Fibroblast of pulmonary artery (primary cell): ENCODE results near the gene CEP70.
"Not testable (repeated sequence)": the region's sequence is repeated elsewhere in the genome, so short reads cannot be mapped to it uniquely, and the experiment has no call there.

Source experiments
- DNase-seq: peaks from one replicate; pipeline ENCODE4 v3.0.0-alpha.2; 2010; ENCODE audit warnings: low read depth
- H3K4me3 ChIP-seq: replicated peaks from 2 replicates; pipeline ENCODE4 v1.5.1; 2011; ENCODE audit warnings: low read depth, mild to moderate bottlenecking, control low read depth, low read length, moderate library complexity
- TF ChIP-seq, protein P1 (sequence below): IDR thresholded peaks from 2 replicates; pipeline ENCODE4 v1.5.1; 2011; ENCODE audit warnings: mild to moderate bottlenecking, control low read depth, low read length, inconsistent platforms; ENCODE audit errors: missing control alignments

Gene CEP70

GRCh38 chr3:138491971-138492370, 102.1 kb downstream of the CEP70 start:
- TF ChIP-seq, protein P1, sequence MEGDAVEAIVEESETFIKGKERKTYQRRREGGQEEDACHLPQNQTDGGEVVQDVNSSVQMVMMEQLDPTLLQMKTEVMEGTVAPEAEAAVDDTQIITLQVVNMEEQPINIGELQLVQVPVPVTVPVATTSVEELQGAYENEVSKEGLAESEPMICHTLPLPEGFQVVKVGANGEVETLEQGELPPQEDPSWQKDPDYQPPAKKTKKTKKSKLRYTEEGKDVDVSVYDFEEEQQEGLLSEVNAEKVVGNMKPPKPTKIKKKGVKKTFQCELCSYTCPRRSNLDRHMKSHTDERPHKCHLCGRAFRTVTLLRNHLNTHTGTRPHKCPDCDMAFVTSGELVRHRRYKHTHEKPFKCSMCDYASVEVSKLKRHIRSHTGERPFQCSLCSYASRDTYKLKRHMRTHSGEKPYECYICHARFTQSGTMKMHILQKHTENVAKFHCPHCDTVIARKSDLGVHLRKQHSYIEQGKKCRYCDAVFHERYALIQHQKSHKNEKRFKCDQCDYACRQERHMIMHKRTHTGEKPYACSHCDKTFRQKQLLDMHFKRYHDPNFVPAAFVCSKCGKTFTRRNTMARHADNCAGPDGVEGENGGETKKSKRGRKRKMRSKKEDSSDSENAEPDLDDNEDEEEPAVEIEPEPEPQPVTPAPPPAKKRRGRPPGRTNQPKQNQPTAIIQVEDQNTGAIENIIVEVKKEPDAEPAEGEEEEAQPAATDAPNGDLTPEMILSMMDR = no peak
- DNase-seq = no peak
- no peak overlapping the region for H3K4me3 ChIP-seq

DNA sequence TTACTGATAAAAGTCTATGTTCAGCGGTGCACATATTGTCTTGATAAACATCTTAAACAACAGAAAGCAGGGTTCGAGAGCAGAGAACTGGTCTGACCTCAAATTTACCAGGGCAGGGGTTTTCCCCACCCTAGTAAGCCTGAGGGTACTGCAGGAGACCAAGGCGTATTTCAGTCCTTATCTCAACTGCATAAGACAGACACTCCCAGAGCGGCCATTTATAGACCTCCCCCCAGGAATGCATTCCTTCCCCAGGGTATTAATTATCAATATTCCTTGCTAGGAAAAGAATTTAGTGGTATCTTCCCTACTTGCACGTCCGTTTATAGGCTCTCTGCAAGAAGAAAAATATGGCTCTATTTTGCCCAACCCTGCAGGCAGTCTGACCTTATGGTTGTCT, 107.5 kb downstream of the CEP70 start:
- not testable (repeated sequence) for H3K4me3 ChIP-seq, DNase-seq

- not testable (repeated sequence) for H3K4me3 ChIP-seq, DNase-seq
These were observed 109.4 kb downstream of the CEP70 start for GRCh38 chr3:138484672-138485071.

- DNase-seq = peak; percentile 61
- TF ChIP-seq, protein P1 = peak; percentile 97
- H3K4me3 ChIP-seq = no peak overlapping the region
These were observed 114.6 kb downstream of the CEP70 start for GRCh38 chr3:138479438-138479863.

DNA sequence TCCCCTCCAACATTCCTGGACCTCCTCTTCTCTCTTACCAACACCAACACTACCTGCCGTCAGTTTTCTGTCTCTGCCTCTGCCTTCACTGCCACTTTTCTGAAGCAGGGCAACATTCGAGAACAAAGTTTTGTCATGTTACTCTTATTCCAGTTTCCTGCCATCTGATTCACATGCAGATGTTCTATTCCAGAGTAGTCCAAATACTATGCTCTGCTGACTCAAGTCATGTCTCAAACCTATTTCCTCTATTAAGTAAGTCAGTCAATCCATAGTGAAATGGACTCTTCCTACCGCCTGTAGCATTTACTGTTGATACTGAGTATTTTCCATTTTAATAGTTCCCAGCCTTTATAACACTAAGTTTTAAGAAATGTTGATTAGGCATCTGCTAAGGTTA, 116.3 kb downstream of the CEP70 start:
- H3K4me3 ChIP-seq = no peak overlapping the region
- TF ChIP-seq, protein P1 = no peak
- no peak for DNase-seq

DNA sequence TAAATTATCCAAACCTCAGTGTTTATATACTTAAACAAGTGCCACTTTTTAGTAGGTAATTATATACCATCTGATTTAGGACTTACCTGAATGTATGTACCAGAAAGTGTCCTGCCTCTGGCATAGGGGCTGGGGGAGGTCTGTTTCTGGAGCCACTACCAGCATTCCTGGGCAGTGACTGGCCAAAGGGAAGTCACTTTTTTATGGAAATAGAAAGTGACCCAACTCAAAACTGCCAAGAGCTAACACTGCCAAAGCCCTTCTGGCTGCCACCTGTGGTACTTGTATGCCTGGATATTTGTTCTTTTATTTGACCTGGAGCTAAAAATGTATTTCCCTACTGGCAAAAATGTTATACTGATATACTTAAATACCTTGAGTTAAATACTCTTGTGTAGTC, 116.9 kb downstream of the CEP70 start:
- H3K4me3 ChIP-seq = no peak overlapping the region
- TF ChIP-seq, protein P1 = no peak
- DNase-seq = no peak

GRCh38 chr3:138476526-138476925, 117.5 kb downstream of the CEP70 start:
- no peak for DNase-seq
- TF ChIP-seq, protein P1 = no peak

DNA sequence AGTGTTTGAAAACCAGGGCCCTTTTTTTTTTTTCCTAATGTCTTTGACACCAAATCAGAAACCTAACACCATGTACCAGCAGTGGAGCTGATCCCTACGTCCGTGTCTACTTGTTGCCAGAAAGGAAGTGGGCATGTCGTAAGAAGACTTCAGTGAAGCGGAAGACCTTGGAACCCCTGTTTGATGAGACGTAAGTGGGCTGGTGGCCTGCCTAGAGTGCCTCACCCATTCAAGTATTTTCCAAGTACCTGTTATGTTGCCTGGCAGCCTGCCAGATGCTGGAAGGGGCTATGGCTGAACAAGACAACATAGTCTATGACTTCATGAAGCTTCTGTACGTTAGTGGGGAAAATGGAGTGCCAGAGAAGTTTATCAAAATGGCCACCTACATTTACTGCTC, 119.9 kb downstream of the CEP70 start:
- TF ChIP-seq, protein P1 = no peak

More at GRCh38 chr3:138476526-138476925, 117.5 kb downstream of the CEP70 start:
- no peak overlapping the region for H3K4me3 ChIP-seq

More for the DNA sequence above, 119.9 kb downstream of the CEP70 start:
- no peak for DNase-seq
- no peak overlapping the region for H3K4me3 ChIP-seq
